Hematopoietic multipotent progenitor cell (in vitro differentiated cells): ENCODE data around the gene PSEN1. TPM values are rescaled to one million over a fixed set of nuclear protein-coding genes. Genes with fewer than 3 reads are reported as not detected.

ENCODE experiments used
- DNase-seq, 3 donors: peaks; one replicate each; pipeline ENCODE4 v3.0.0-alpha.2; 2011 to 2015; ENCODE audit warnings: low read depth in 2 of 3, low spot score in 2 of 3
- total RNA-seq: library from RNA; depleted of rRNA; stranded (reverse); fragments of >200 nt; gene quantifications from one replicate; pipeline ENCODE4 v1.2.3, GENCODE V29; 2012

The PSEN1 gene
- total RNA-seq, 1 donor: 43.6 TPM

GRCh38 chr14:73237786-73238423 lies 101.6 kb downstream of the PSEN1 start:
- DNase-seq: no peak

- peak in 1 of 3 donors; percentile 24 for DNase-seq
Measured at GRCh38 chr14:73238424-73238852, 102.1 kb downstream of the PSEN1 start.

GRCh38 chr14:73238941-73239340 lies 102.6 kb downstream of the PSEN1 start:
- no peak for DNase-seq

GRCh38 chr14:73239393-73240241 lies 103.3 kb downstream of the PSEN1 start:
- DNase-seq: peak in 1 of 3 donors; percentile 26

- peak in 1 of 3 donors; percentile 26 for DNase-seq
Measured at GRCh38 chr14:73240816-73241480, 104.6 kb downstream of the PSEN1 start.

GRCh38 chr14:73241481-73242165 lies 105.3 kb downstream of the PSEN1 start:
- DNase-seq: no peak

- peak in 1 of 3 donors; percentile 38 for DNase-seq
Measured at GRCh38 chr14:73242357-73242901, 106.1 kb downstream of the PSEN1 start.

- DNase-seq: no peak
Measured at GRCh38 chr14:73243341-73243740, 107.0 kb downstream of the PSEN1 start.

GRCh38 chr14:73243748-73244147 lies 107.4 kb downstream of the PSEN1 start:
- no peak for DNase-seq

GRCh38 chr14:73244541-73245290 lies 108.4 kb downstream of the PSEN1 start:
- peak in 1 of 3 donors; percentile 61 for DNase-seq

GRCh38 chr14:73245480-73246325 lies 109.4 kb downstream of the PSEN1 start:
- peak in 2 of 3 donors; percentile 47 to 52 for DNase-seq

- DNase-seq: no peak
Measured at GRCh38 chr14:73246387-73247150, 110.3 kb downstream of the PSEN1 start.

GRCh38 chr14:73248108-73248868 lies 112.0 kb downstream of the PSEN1 start:
- no peak for DNase-seq

GRCh38 chr14:73249108-73249507 lies 112.8 kb downstream of the PSEN1 start:
- no peak for DNase-seq

- DNase-seq: no peak
Measured at GRCh38 chr14:73249564-73250316, 113.4 kb downstream of the PSEN1 start.

GRCh38 chr14:73250317-73250713 lies 114.0 kb downstream of the PSEN1 start:
- DNase-seq: no peak
